HCT116 (cell line): ENCODE measurements around the gene PRR35. TPM values are rescaled to one million over a fixed set of nuclear protein-coding genes. Genes with fewer than 3 reads are reported as not detected.

Experiments used
- ATAC-seq: fragments of 200-7000 bp; cut with Tn5 transposase; 2 replicates; pipeline ENCODE4 v1.9.1; 2020; ENCODE audit warnings: mild to moderate bottlenecking, moderate library complexity
- BruUV-seq: library from RNA; stranded (reverse); fragments of 400-500 nt; replicated peaks from 2 replicates; lab custom pipeline; 2021; lab: Mats Ljungman, UMichigan
- CTCF ChIA-PET: fragments of 300-600 bp; sonication (Branson Sonifier 250); formaldehyde crosslinking; loops from one replicate; lab custom pipeline; 2021; ENCODE audit warnings: antibody characterized with exemption; lab: Charles Lee
- POLR2A ChIA-PET: fragments of 300-600, 350-600 bp; sonication (Branson Sonifier 250); formaldehyde crosslinking; loops from one replicate; lab custom pipeline; 2021; ENCODE audit warnings: antibody characterized with exemption; lab: Charles Lee
- RAD21 ChIA-PET, 2 experiments: fragments of 300-600 bp; sonication (Branson Sonifier 250); formaldehyde crosslinking; loops; one replicate each; lab custom pipeline; 2023; ENCODE audit warnings: low total read pairs in 2 of 2; ENCODE audit not compliant: uncharacterized antibody in 2 of 2, unreplicated experiment in 2 of 2, low non-redundant PET in 1 of 2; lab: Charles Lee
- DNase-seq: peaks from one replicate; pipeline ENCODE4 v3.0.0-alpha.2; 2010; ENCODE audit warnings: low read depth, low spot score
- H2AFZ ChIP-seq: fragments of 200-600 bp; shearing (Covaris generic), sonication (generic); 2 replicates; pipeline ENCODE4 v1.6.1; 2017; ENCODE audit warnings: low read depth, mixed run types, mixed read lengths, antibody characterized with exemption, low read length; ENCODE audit not compliant: poor library complexity, severe bottlenecking
- H3K27ac ChIP-seq: 2 replicates; pipeline ENCODE4 v1.5.1; 2012; ENCODE audit warnings: low read depth, low read length
- H3K27me3 ChIP-seq: fragments of 200-600 bp; sonication (generic); 2 replicates; pipeline ENCODE4 v1.6.1; 2016; ENCODE audit warnings: mixed run types, low read length, mixed read lengths; ENCODE audit not compliant: insufficient read depth
- H3K36me3 ChIP-seq, 2 experiments: fragments of 200-500 bp in 1 of 2; fragments of 200-600 bp in 1 of 2; sonication (Bioruptor generic) in 1 of 2; sonication (generic) in 1 of 2; 2 replicates each; pipeline versions ENCODE4 v1.5.1 to v1.6.1; 2014 to 2016; ENCODE audit warnings: low read length in 2 of 2, inconsistent platforms in 1 of 2, mixed read lengths in 1 of 2, mixed run types in 1 of 2; ENCODE audit not compliant: insufficient read depth in 2 of 2, control insufficient read depth in 1 of 2
- H3K4me1 ChIP-seq, 2 experiments: fragments of 200-600 bp in 1 of 2; sonication (generic) in 1 of 2; 2 replicates each; pipeline versions ENCODE4 v1.5.1 to v1.6.1; 2012 to 2017; ENCODE audit warnings: low read length in 2 of 2, inconsistent platforms in 1 of 2, mild to moderate bottlenecking in 1 of 2, mixed read lengths in 1 of 2, mixed run types in 1 of 2, moderate library complexity in 1 of 2; ENCODE audit not compliant: insufficient read depth in 2 of 2, control insufficient read depth in 1 of 2
- H3K4me2 ChIP-seq: fragments of 200-600 bp; sonication (generic); 2 replicates; pipeline ENCODE4 v1.6.1; 2017; ENCODE audit warnings: mixed run types, low read length, mixed read lengths
- H3K4me3 ChIP-seq, 2 experiments: fragments of 200-600 bp in 1 of 2; sonication (generic) in 1 of 2; replicated peaks in 1 of 2; 2 replicates each; pipeline ENCODE4 v1.5.1; 2011 to 2016; ENCODE audit warnings: low read length in 2 of 2, control low read depth in 1 of 2, low read depth in 1 of 2, mild to moderate bottlenecking in 1 of 2, mixed read lengths in 1 of 2, mixed run types in 1 of 2
- H3K79me2 ChIP-seq: fragments of 200-600 bp; sonication (generic); 2 replicates; pipeline ENCODE4 v1.6.1; 2017; ENCODE audit warnings: mild to moderate bottlenecking, mixed run types, low read length, moderate library complexity, mixed read lengths; ENCODE audit not compliant: insufficient read depth
- H3K9ac ChIP-seq: fragments of 200-600 bp; sonication (generic); 2 replicates; pipeline ENCODE4 v1.6.1; 2016; ENCODE audit warnings: low read length, mixed read lengths
- H3K9me2 ChIP-seq: fragments of 200-600 bp; sonication (generic), shearing (Covaris generic); 2 replicates; pipeline ENCODE4 v1.6.1; 2017; ENCODE audit warnings: mixed run types, mild to moderate bottlenecking, moderate library complexity; ENCODE audit not compliant: insufficient read depth
- H3K9me3 ChIP-seq, 2 experiments: fragments of 200-500 bp in 1 of 2; fragments of 200-600 bp in 1 of 2; sonication (Bioruptor generic) in 1 of 2; sonication (generic) in 1 of 2; 2 replicates each; pipeline ENCODE4 v1.6.1; 2014 to 2017; ENCODE audit warnings: low read length in 2 of 2, mixed read lengths in 2 of 2, inconsistent platforms in 1 of 2, low read depth in 1 of 2, mild to moderate bottlenecking in 1 of 2, mixed run types in 1 of 2, moderate library complexity in 1 of 2; ENCODE audit not compliant: control insufficient read depth in 1 of 2, insufficient read depth in 1 of 2
- H4K20me1 ChIP-seq: fragments of 200-600 bp; sonication (generic), shearing (Covaris generic); 2 replicates; pipeline ENCODE4 v1.6.1; 2017; ENCODE audit warnings: mixed run types, mild to moderate bottlenecking, moderate library complexity; ENCODE audit not compliant: insufficient read depth
- CBX3 ChIP-seq: IDR thresholded peaks from 2 replicates; pipeline ENCODE4 v1.6.1; 2012; ENCODE audit warnings: low read depth
- ELF1 ChIP-seq: IDR thresholded peaks from 2 replicates; pipeline ENCODE4 v1.6.1; 2012; ENCODE audit warnings: low read depth, borderline replicate concordance
- POLR2AphosphoS5 ChIP-seq: IDR thresholded peaks from 2 replicates; pipeline ENCODE4 v1.6.1; 2011; ENCODE audit warnings: mild to moderate bottlenecking, low read depth, low read length, moderate library complexity
- SRF ChIP-seq: IDR thresholded peaks from 2 replicates; pipeline ENCODE4 v1.6.1; 2012; ENCODE audit warnings: low read depth
- intact Hi-C: fragments of 100-400 bp; cut with micrococcal nuclease; formaldehyde crosslinking; loops from 2 replicates; pipeline ENCODE4 v1.10.0; 2022
- total RNA-seq: library from RNA; stranded (reverse); gene quantifications from one replicate; pipeline ENCODE4 v1.2.1, GENCODE V29; 2021; ENCODE audit not compliant: unreplicated experiment
- TF ChIP-seq, protein P1 (sequence below), 3 experiments: fragments of 200-600 bp in 1 of 3; sonication (generic) in 1 of 3; IDR thresholded peaks in 2 of 3; conservative IDR thresholded peaks in 1 of 3; 2 replicates each; pipeline ENCODE4 v1.5.1; 2012 to 2017; ENCODE audit warnings: low read depth in 2 of 3, low read length in 2 of 3, antibody characterized with exemption in 1 of 3, borderline replicate concordance in 1 of 3, control low read depth in 1 of 3, mild to moderate bottlenecking in 1 of 3, mixed read lengths in 1 of 3, mixed run types in 1 of 3, moderate library complexity in 1 of 3; ENCODE audit not compliant: insufficient read depth in 1 of 3

Gene PRR35
- total RNA-seq, 1 experiment from 2014 or later = not detected

DNA sequence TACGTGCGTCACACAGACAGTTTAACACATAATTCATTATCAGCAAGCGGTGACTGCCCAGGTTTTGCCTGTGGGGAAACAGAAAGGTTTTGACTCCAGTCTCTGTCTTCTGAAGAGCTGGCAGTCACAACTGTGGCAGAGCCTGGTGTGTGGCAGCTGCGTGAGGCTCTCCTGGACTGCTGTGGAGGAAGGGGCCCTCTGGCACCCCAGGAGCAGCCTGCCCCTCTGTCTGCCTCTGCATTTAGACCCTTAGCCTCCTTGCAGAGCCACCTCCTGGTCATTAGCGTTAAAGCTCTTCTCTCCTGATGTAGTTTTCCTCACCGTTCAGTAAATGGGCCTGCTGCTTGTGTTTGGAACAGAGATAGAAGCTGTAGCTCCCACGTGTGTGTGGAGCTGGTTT lies 40.6 kb downstream of the PRR35 start:
- POLR2A ChIA-PET = no interaction called here
- no TSS peak for BruUV-seq
- TF ChIP-seq, protein P1, sequence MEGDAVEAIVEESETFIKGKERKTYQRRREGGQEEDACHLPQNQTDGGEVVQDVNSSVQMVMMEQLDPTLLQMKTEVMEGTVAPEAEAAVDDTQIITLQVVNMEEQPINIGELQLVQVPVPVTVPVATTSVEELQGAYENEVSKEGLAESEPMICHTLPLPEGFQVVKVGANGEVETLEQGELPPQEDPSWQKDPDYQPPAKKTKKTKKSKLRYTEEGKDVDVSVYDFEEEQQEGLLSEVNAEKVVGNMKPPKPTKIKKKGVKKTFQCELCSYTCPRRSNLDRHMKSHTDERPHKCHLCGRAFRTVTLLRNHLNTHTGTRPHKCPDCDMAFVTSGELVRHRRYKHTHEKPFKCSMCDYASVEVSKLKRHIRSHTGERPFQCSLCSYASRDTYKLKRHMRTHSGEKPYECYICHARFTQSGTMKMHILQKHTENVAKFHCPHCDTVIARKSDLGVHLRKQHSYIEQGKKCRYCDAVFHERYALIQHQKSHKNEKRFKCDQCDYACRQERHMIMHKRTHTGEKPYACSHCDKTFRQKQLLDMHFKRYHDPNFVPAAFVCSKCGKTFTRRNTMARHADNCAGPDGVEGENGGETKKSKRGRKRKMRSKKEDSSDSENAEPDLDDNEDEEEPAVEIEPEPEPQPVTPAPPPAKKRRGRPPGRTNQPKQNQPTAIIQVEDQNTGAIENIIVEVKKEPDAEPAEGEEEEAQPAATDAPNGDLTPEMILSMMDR (IDR thresholded peaks at IDR 0.05 in 2 of 3, conservative IDR thresholded peaks at IDR 0.05 in 1 of 3; ENCODE audit: borderline replicate concordance in 1 of 3, insufficient read depth in 1 of 3, low read depth in 2 of 3, low read length in 2 of 3) = peak in 1 of 3 experiments; percentile 10; a peak in 1 of 6 replicates
- no peak for TF ChIP-seq POLR2AphosphoS5
- RAD21 ChIA-PET = no interaction called here
- no peak for ATAC-seq
- intact Hi-C loops = no loop called here
- no peak for DNase-seq
- Histone ChIP-seq H3K79me2 (peaks cover 4% of the 10 kb centered on the region; the same call in 1 of the 2 replicates), H3K9me3 (no peaks in the 10 kb centered on the region), H2AFZ (no peak overlapping the region), H3K4me3 (no peak overlapping the region), H3K27ac (no peak overlapping the region), H3K36me3 (peaks cover 0 to 3% of the 10 kb centered on the region in 2 experiments; a peak in 1 of 4 replicates), H3K4me2 (no peak overlapping the region), H3K9ac (no peak overlapping the region), H3K27me3 (no peaks in the 10 kb centered on the region), H3K9me2 (no peaks in the 10 kb centered on the region), H3K4me1 (no peaks in the 10 kb centered on the region), H4K20me1 (no peaks in the 10 kb centered on the region)
- CTCF ChIA-PET = no interaction called here

DNA sequence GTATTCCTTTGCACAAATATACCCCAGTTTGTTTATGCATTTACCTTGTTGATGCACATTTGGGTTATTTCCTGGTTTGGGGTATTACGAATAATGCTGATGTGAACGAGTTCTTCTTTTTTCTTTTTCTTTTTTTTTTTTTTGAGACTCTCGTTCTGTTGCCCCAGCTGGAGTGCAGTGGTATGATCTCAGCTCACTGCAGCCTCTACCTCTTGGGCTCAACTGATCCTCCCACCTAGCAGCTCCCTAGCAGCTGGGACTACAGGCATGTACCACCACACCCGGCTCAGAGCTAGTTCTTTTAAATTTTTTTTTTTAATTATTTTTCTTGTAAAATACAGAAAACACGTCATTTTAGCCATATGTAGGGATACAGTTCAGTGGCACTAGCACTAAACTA lies 43.7 kb downstream of the PRR35 start:
- Histone ChIP-seq H3K27ac (no peak overlapping the region), H3K4me1 (no peaks in the 10 kb centered on the region), H4K20me1 (no peaks in the 10 kb centered on the region), H3K36me3 (peaks cover 0 to 3% of the 10 kb centered on the region in 2 experiments; a peak in 1 of 4 replicates), H3K4me3 (no peak overlapping the region), H3K79me2 (peaks cover 4% of the 10 kb centered on the region; the same call in 1 of the 2 replicates), H3K27me3 (no peaks in the 10 kb centered on the region), H3K9ac (no peak overlapping the region), H2AFZ (no peak overlapping the region), H3K4me2 (no peak overlapping the region), H3K9me2 (no peaks in the 10 kb centered on the region), H3K9me3 (no peaks in the 10 kb centered on the region)
- ATAC-seq (no peak), DNase-seq (no peak)
- TF ChIP-seq ELF1 (no peak), SRF (no peak), CBX3 (no peak)
- TF ChIP-seq, protein P1 (IDR thresholded peaks at IDR 0.05 in 2 of 3, conservative IDR thresholded peaks at IDR 0.05 in 1 of 3; ENCODE audit: borderline replicate concordance in 1 of 3, insufficient read depth in 1 of 3, low read depth in 2 of 3, low read length in 2 of 3) = no peak
- intact Hi-C loops = no loop called here
- RAD21 ChIA-PET = no interaction called here
- CTCF ChIA-PET = no interaction called here
- POLR2A ChIA-PET = no interaction called here
- no TSS peak for BruUV-seq
